Stomach (tissue), 9 donors: ENCODE measurements around the gene PDLIM5. TPM values are rescaled to one million over a fixed set of nuclear protein-coding genes. Genes with fewer than 3 reads are reported as not detected.

Experiments used
- DNase-seq, 2 donors: peaks; one replicate each; pipeline versions ENCODE4 v3.0.0 to v3.0.0-alpha.2; 2013 to 2019
- H3K27ac ChIP-seq, 5 donors: fragments of 200-600 bp in 4 of 5; sonication (generic) in 4 of 5; one replicate each; pipeline ENCODE4 v1.5.1; 2013 to 2019; ENCODE audit warnings: mild to moderate bottlenecking in 1 of 5, moderate library complexity in 1 of 5
- H3K27me3 ChIP-seq, 3 donors: fragments of 200-600 bp; sonication (generic); one replicate each; pipeline ENCODE4 v1.5.1; 2017 to 2019; ENCODE audit warnings: mixed run types in 1 of 3
- H3K36me3 ChIP-seq, 4 donors: fragments of 200-600 bp; sonication (generic); 1 replicate in 3 of 4; 2 replicates in 1 of 4; pipeline ENCODE4 v1.5.1; 2016 to 2019
- H3K4me1 ChIP-seq, 4 donors: fragments of 200-600 bp; sonication (generic); one replicate each; pipeline ENCODE4 v1.5.1; 2016 to 2019
- H3K4me3 ChIP-seq, 4 donors: fragments of 200-600 bp; sonication (generic) in 3 of 4; one replicate each; pipeline ENCODE4 v1.5.1; 2016 to 2019; ENCODE audit warnings: mild to moderate bottlenecking in 1 of 4
- H3K9me3 ChIP-seq, 4 donors: fragments of 200-600 bp; sonication (generic); one replicate each; pipeline ENCODE4 v1.5.1; 2016 to 2019
- CTCF ChIP-seq, 7 experiments: fragments of 450-650 bp in 4 of 7; fragments of 200-600 bp in 3 of 7; sonication (generic) in 3 of 7; IDR thresholded peaks; one replicate each; pipeline ENCODE4 v1.5.1; 2016 to 2019; ENCODE audit warnings: antibody characterized with exemption in 7 of 7, control low read depth in 2 of 7, mild to moderate bottlenecking in 1 of 7
- EP300 ChIP-seq: sonication (generic); formaldehyde crosslinking; IDR thresholded peaks from one replicate; pipeline ENCODE4 v1.6.1; 2017; ENCODE audit warnings: antibody characterized with exemption
- POLR2A ChIP-seq, 4 donors: fragments of 450-650 bp; IDR thresholded peaks; one replicate each; pipeline ENCODE4 v1.6.1; 2016; ENCODE audit warnings: antibody characterized with exemption in 4 of 4, control low read depth in 2 of 4, mild to moderate bottlenecking in 1 of 4, moderate library complexity in 1 of 4
- POLR2AphosphoS5 ChIP-seq, 3 donors: sonication (generic); formaldehyde crosslinking; IDR thresholded peaks; one replicate each; pipeline ENCODE4 v1.6.1; 2016; ENCODE audit warnings: antibody characterized with exemption in 3 of 3
- WGBS, 5 donors: extraction: QIAGEN DNeasy Blood & Tissue Kit in 3 of 5; methylation state at CpG; one replicate each; pipeline versions ENCODE4 v1.1.5 to v1.1.7; 2013 to 2018; 5-methylcytosine and 5-hydroxymethylcytosine counted together
- intact Hi-C: fragments of 100-400 bp; cut with DNase I; formaldehyde crosslinking; loops from one replicate; pipeline ENCODE4 v1.15.1; 2023; ENCODE audit warnings: low total_unique reads
- polyA plus RNA-seq, 3 donors: library from polyadenylated mRNA; stranded (reverse); fragments of 200-250 nt; gene quantifications; one replicate each; pipeline ENCODE4 v1.2.3, GENCODE V29; 2013
- total RNA-seq, 5 donors: library from RNA; depleted of rRNA; stranded (reverse); fragments of >200 nt; gene quantifications; one replicate each; pipeline versions ENCODE4 v1.1.0 to v1.2.3, GENCODE V29; 2014 to 2016
- donor health status: healthy with polysubstance abuse.
- donor health status: Bipolar disorder and iron deficiency.
- donor health status: healthy.

The PDLIM5 gene
- total and polyA plus RNA-seq, 8 donors: 23.7 to 311 (median 40.3) TPM

GRCh38 chr4:94668724-94669123 lies 217.0 kb downstream of the PDLIM5 start:
- TF ChIP-seq CTCF (IDR thresholded peaks at IDR 0.05) (no peak), POLR2AphosphoS5 (IDR thresholded peaks at IDR 0.05) (no peak), POLR2A (IDR thresholded peaks at IDR 0.05) (no peak), EP300 (no peak)
- Histone ChIP-seq H3K27ac (no peak overlapping the region), H3K9me3 (no peaks in the 10 kb centered on the region), H3K4me3 (no peak overlapping the region), H3K27me3 (no peaks in the 10 kb centered on the region), H3K36me3 (peaks cover 0 to 34% (median 23%) of the 10 kb centered on the region in 4 donors), H3K4me1 (no peaks in the 10 kb centered on the region)
- intact Hi-C loops: no loop called here
- no peak for DNase-seq
- 78 to 90% (median 89%) methylated on average over 7 of the region's 7 CpGs for WGBS, 5 donors

GRCh38 chr4:94669672-94670664 lies 218.2 kb downstream of the PDLIM5 start:
- intact Hi-C loops: no loop called here
- H3K9me3 ChIP-seq: no peaks in the 10 kb centered on the region
- 68 to 84% (median 74%) methylated on average over 6 of the region's 6 CpGs for WGBS, 5 donors
- TF ChIP-seq POLR2AphosphoS5 (IDR thresholded peaks at IDR 0.05) (no peak), POLR2A (IDR thresholded peaks at IDR 0.05) (no peak), EP300 (no peak), CTCF (IDR thresholded peaks at IDR 0.05) (no peak)
- H3K36me3 ChIP-seq: peaks cover 0 to 21% (median 10%) of the 10 kb centered on the region in 4 donors
- H3K27me3 ChIP-seq: no peaks in the 10 kb centered on the region
- H3K4me1 ChIP-seq: no peaks in the 10 kb centered on the region
- no peak overlapping the region for H3K27ac ChIP-seq
- peak in 1 of 2 donors; percentile 15 for DNase-seq
- no peak overlapping the region for H3K4me3 ChIP-seq

GRCh38 chr4:94671113-94671512 lies 219.4 kb downstream of the PDLIM5 start:
- no peak overlapping the region for H3K4me3 ChIP-seq

More at GRCh38 chr4:94671113-94671512, 219.4 kb downstream of the PDLIM5 start:
- no peak for DNase-seq
- Histone ChIP-seq H3K27ac (no peak overlapping the region), H3K36me3 (peaks cover 0 to 14% (median 6%) of the 10 kb centered on the region in 4 donors), H3K27me3 (no peaks in the 10 kb centered on the region), H3K9me3 (no peaks in the 10 kb centered on the region), H3K4me1 (no peaks in the 10 kb centered on the region)
- no peak for TF ChIP-seq EP300
- no peak for TF ChIP-seq CTCF (IDR thresholded peaks at IDR 0.05)
- no peak for TF ChIP-seq POLR2AphosphoS5 (IDR thresholded peaks at IDR 0.05)
- no peak for TF ChIP-seq POLR2A (IDR thresholded peaks at IDR 0.05)
- WGBS, 5 donors: 84 to 96% (median 86%) methylated on average over 5 of the region's 5 CpGs
- intact Hi-C loops: no loop called here
